ENCODE results near the gene FASLG.

Gene FASLG

DNA sequence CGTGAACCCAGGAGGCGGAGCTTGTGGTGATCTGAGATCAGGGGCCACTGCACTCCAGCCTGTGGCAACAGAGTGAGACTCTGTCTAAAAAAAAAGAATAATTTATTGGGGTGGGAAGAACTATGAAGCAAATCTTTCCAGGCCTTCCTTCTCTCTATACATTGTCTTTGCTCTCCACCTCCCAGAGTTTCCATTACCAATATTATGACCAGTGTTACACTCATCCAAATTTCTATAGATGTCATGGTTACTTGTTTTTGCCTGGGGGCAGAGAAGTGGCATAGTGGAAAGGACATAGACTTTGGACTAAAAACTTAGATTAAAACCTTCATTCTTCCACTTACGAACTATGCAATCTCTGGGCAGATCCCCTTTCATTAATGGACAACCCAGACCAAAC lies 10.1 kb downstream of the FASLG start:
- FAIRE-seq (no peak), DNase-seq (ENCODE audit: insufficient read length, low spot score) (no peak)
- TF ChIP-seq CTCF (IDR thresholded peaks at IDR 0.05; ENCODE audit: insufficient read depth, missing control alignments): no peak

GRCh38 chr1:172670316-172670715 lies 11.4 kb downstream of the FASLG start:
- TF ChIP-seq CTCF (IDR thresholded peaks at IDR 0.05; ENCODE audit: insufficient read depth, missing control alignments): no peak
- FAIRE-seq (no peak), DNase-seq (ENCODE audit: insufficient read length, low spot score) (no peak)

DNA sequence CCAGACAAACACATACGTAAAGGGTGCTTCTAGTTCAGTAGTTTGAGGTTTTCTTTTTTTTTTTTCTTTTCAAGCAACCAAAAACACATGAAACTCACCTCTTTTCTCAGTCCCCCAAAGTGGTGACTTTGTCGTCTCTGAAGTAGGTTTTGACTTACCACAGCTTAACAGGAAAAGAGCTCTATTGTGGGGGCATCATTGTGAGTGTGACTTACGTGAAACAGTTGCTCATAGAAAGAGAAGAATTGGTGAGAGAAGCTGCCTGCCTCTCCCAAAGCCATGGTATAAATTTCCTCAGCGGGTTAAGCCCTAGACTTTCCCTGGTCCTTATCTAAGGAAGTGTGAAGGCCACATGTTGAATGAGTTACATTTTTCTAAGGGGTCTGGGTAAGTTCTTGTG lies 11.9 kb downstream of the FASLG start:
- TF ChIP-seq CTCF (IDR thresholded peaks at IDR 0.05; ENCODE audit: insufficient read depth, missing control alignments): no peak
- DNase-seq (ENCODE audit: insufficient read length, low spot score): no peak
- no peak for FAIRE-seq

DNA sequence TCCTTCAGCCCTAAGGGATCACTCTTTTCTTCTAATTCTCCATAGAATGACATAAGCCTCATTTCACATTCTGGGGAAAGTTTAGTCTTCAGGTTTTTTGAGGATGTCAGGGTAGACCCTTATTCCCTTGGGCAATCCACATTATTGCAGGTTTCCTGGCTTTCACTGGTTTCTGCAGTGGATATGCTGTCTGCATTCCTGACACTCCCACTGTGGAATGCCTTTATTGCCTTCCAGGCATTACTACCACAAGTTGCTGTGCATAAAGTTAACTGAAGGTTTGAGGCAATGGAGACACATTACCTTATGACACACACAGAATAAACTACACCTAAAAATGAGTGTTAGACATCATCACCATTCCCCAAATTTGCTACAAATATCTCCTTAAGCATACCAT lies 12.7 kb downstream of the FASLG start:
- TF ChIP-seq CTCF (IDR thresholded peaks at IDR 0.05; ENCODE audit: insufficient read depth, missing control alignments): no peak
- FAIRE-seq (no peak), DNase-seq (ENCODE audit: insufficient read length, low spot score) (no peak)

GRCh38 chr1:172672720-172673119 lies 13.8 kb downstream of the FASLG start:
- FAIRE-seq (no peak), DNase-seq (ENCODE audit: insufficient read length, low spot score) (no peak)
- TF ChIP-seq CTCF (IDR thresholded peaks at IDR 0.05; ENCODE audit: insufficient read depth, missing control alignments): no peak

DNA sequence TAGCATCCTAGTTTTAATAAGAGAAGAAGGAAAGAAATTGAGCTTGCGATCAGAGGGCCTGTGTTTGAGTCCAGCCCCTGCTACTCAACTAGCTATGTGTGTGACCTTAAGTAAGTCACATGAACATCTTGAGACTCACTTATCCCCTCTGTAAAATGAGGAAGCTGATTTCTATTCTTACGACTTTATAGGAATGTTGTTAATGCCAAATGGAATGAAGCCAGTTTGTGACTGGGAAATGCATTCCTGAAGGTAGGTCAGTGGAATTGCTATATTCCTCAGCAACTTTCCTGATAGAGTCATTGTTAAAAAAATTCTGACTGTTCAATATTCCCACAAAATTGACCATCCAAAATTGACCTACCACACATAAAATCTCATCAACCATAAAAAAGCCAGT lies 14.9 kb downstream of the FASLG start:
- FAIRE-seq (no peak), DNase-seq (ENCODE audit: insufficient read length, low spot score) (no peak)
- TF ChIP-seq CTCF (IDR thresholded peaks at IDR 0.05; ENCODE audit: insufficient read depth, missing control alignments): no peak

GRCh38 chr1:172674831-172675613 lies 16.1 kb downstream of the FASLG start:
- FAIRE-seq: no peak
- TF ChIP-seq CTCF (IDR thresholded peaks at IDR 0.05; ENCODE audit: insufficient read depth, missing control alignments): no peak
- DNase-seq (ENCODE audit: insufficient read length, low spot score): no peak
